ENCODE measurements around the gene ZFAND3.

ZFAND3 gene

GRCh38 chr6:37916675-37917074, 97.1 kb downstream of the ZFAND3 start:
- intact Hi-C loops (cut with DNase I), result no loop called here
- DNase-seq, result no peak

- DNase-seq, result no peak
- intact Hi-C loops (cut with DNase I), result no loop called here
These were observed 98.0 kb downstream of the ZFAND3 start for GRCh38 chr6:37917566-37917965.

- DNase-seq, result no peak
- intact Hi-C loops (cut with DNase I), result no loop called here
These were observed 100.1 kb downstream of the ZFAND3 start for GRCh38 chr6:37919417-37920157.

- intact Hi-C loops (cut with DNase I), result no loop called here
- peak in 1 of 42 donors; percentile 16 for DNase-seq
These were observed 101.1 kb downstream of the ZFAND3 start for GRCh38 chr6:37920667-37921066.

- DNase-seq, result no peak
- intact Hi-C loops (cut with DNase I), result no loop called here
These were observed 103.0 kb downstream of the ZFAND3 start for GRCh38 chr6:37922563-37922962.

- intact Hi-C loops (cut with DNase I), result no loop called here
- DNase-seq, result no peak
These were observed 104.0 kb downstream of the ZFAND3 start for GRCh38 chr6:37923514-37923913.

- no peak for DNase-seq
- intact Hi-C loops (cut with DNase I), result no loop called here
These were observed 107.1 kb downstream of the ZFAND3 start for GRCh38 chr6:37926661-37927060.

- intact Hi-C loops (cut with DNase I), result no loop called here
- no peak for DNase-seq
These were observed 108.7 kb downstream of the ZFAND3 start for GRCh38 chr6:37928217-37928616.

- DNase-seq, result no peak
- intact Hi-C loops (cut with DNase I), result no loop called here
These were observed 110.9 kb downstream of the ZFAND3 start for GRCh38 chr6:37930288-37930971.

GRCh38 chr6:37931066-37931465, 111.5 kb downstream of the ZFAND3 start:
- DNase-seq, result no peak
- intact Hi-C loops (cut with DNase I), result no loop called here

- no peak for DNase-seq
- intact Hi-C loops (cut with DNase I), result no loop called here
These were observed 114.7 kb downstream of the ZFAND3 start for GRCh38 chr6:37934276-37934675.

GRCh38 chr6:37936150-37936549, 116.6 kb downstream of the ZFAND3 start:
- intact Hi-C loops (cut with DNase I), result no loop called here

GRCh38 chr6:37936906-37937305, 117.4 kb downstream of the ZFAND3 start:
- no peak for DNase-seq
- intact Hi-C loops (cut with DNase I), result no loop called here

More at GRCh38 chr6:37936150-37936549, 116.6 kb downstream of the ZFAND3 start:
- no peak for DNase-seq

GRCh38 chr6:37938909-37939308, 119.4 kb downstream of the ZFAND3 start:
- intact Hi-C loops (cut with DNase I), result no loop called here
- no peak for DNase-seq

- intact Hi-C loops (cut with DNase I), result no loop called here
- DNase-seq, result peak in 19 of 42 donors; percentile 8 to 62 (median 17)
These were observed 120.7 kb downstream of the ZFAND3 start for GRCh38 chr6:37940074-37940847.

GRCh38 chr6:37941871-37942270, 122.3 kb downstream of the ZFAND3 start:
- DNase-seq, result no peak
- intact Hi-C loops (cut with DNase I), result no loop called here

- no peak for DNase-seq
- intact Hi-C loops (cut with DNase I), result no loop called here
These were observed 123.3 kb downstream of the ZFAND3 start for GRCh38 chr6:37942606-37943376.

GRCh38 chr6:37943436-37944058, 124.0 kb downstream of the ZFAND3 start:
- no peak for DNase-seq
- intact Hi-C loops (cut with DNase I), result no loop called here

- intact Hi-C loops (cut with DNase I), result no loop called here
- DNase-seq, result no peak
These were observed 126.5 kb downstream of the ZFAND3 start for GRCh38 chr6:37946057-37946456.

Measured in head of caudate nucleus (tissue), 42 donors.